VCaP (cell line): Measurements from ENCODE around the gene MRAS.

Experiments
- H3K27ac ChIP-seq: fragments of 450-650 bp; 2 replicates; pipeline ENCODE4 v1.5.1; 2017
- TF ChIP-seq, protein P1 (sequence below): fragments of 450-650 bp; conservative IDR thresholded peaks from 2 replicates; pipeline ENCODE4 v1.5.1; 2017; ENCODE audit warnings: mild to moderate bottlenecking, moderate library complexity

Gene MRAS

DNA sequence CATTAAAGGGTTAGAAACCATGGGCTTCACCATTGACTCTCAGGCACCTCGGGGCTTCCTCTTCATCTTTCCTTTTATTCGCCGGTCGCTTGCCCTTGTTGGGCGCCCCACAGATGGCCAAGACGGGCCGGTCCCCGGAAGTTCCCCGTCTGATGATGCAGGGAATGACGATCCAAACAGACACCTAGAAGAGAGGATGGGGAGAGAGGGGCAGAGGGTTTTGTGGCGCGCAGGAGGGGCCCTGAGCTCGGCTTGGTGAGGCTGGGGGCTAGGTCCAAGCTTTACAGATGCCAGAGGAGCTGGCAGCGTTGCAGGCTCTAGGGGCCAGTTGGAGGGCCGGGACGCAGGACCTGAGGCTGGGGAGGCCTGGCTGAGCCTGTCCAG, 85.5 kb downstream of the MRAS start:
- TF ChIP-seq, protein P1, sequence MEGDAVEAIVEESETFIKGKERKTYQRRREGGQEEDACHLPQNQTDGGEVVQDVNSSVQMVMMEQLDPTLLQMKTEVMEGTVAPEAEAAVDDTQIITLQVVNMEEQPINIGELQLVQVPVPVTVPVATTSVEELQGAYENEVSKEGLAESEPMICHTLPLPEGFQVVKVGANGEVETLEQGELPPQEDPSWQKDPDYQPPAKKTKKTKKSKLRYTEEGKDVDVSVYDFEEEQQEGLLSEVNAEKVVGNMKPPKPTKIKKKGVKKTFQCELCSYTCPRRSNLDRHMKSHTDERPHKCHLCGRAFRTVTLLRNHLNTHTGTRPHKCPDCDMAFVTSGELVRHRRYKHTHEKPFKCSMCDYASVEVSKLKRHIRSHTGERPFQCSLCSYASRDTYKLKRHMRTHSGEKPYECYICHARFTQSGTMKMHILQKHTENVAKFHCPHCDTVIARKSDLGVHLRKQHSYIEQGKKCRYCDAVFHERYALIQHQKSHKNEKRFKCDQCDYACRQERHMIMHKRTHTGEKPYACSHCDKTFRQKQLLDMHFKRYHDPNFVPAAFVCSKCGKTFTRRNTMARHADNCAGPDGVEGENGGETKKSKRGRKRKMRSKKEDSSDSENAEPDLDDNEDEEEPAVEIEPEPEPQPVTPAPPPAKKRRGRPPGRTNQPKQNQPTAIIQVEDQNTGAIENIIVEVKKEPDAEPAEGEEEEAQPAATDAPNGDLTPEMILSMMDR: no peak
- no peak overlapping the region for H3K27ac ChIP-seq

DNA sequence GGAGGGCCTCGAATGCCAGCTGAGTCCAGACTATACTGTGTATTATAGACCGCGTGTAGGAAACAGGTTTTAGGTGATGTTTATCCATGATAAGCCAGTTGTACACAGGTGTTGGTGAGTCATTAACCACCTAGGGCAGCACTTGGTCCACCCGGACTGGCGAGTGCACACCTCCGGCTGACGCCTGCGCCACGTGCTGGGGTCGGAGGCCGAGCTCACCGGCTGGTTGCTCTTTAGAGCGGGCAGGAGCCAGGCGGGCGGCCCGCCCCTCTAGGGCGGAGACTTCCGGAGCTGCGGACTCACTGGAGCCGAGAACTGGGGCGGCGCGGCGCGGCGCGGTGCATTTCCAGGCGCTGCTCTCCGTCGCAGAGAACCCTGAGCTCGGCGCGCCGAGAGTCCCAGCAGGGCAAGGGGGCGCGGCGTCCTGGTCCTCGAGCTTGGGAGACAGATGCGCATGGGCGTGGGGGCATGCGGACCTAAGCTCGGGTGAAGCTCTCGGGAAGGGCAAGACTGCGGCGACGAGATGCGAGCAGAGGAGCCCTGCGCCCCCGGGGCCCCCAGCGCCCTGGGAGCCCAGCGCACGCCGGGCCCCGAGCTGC, 86.0 kb downstream of the MRAS start, which contains the start of gene ESYT3:
TSS of gene ESYT3 (plus strand) at position 341 of the 599 bp plus-strand sequence. CDS start at position 524, 183 bp downstream.
- no peak within 1 kb of the TSS for H3K27ac ChIP-seq
- TF ChIP-seq, protein P1: no peak

DNA sequence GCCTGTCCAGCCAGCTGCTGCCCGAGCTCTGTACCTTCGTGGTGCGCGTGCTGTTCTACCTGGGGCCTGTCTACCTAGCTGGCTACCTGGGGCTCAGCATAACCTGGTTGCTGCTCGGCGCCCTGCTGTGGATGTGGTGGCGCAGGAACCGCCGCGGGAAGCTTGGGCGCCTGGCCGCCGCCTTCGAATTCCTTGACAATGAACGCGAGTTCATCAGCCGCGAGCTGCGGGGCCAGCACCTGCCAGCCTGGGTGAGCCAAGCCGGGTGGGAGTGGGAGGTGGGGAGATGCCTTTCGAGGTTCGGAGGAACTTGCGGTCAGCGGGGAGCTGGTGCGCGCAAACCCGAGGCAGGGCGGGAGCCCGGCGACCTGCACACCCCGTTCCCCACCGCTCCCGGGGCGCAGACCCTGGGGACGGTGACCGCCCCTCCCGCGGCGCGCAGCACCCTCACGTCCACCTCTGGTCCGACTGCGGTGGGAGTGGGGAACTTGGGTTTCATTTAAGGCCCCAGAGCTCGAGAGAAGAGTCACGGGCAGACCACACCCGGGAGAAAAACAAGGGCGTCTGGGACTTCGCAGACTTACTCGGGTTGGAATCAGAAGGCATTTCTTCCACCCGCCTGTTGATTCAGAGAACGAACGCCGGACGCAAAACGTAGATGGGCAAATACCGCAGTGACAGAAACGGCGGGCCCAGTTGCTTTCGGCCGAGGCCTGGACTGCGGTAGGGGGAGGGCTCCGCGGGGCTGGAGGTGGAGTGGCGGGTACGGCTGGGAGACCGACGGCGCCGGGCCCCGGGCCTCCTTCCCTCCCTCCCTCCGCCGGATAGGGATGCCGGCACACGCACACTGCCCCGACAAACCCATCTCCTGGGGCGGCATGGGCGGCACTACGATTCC, 86.7 kb downstream of the MRAS start:
- TF ChIP-seq, protein P1: no peak
- no peak overlapping the region for H3K27ac ChIP-seq

DNA sequence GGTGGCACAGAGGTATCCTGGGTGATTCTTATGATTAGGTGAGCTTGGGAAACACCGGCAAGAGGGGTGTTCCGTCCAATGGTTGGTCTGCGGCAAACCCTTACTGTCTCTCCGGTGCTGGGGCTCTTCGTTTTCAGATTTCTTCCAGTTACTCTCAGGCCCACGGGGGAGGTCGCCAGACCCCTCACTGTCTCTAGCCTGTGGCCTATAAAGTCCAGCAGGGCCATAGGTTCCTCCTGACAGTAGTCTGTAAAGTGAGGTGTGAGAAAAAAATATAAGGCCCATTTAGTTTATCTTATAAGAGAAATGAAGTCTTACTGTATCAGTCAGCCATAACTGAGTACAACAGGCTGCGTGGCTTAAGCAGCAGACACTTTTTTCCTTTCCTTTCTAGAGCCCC, 87.5 kb downstream of the MRAS start:
- no peak overlapping the region for H3K27ac ChIP-seq
- TF ChIP-seq, protein P1: no peak

DNA sequence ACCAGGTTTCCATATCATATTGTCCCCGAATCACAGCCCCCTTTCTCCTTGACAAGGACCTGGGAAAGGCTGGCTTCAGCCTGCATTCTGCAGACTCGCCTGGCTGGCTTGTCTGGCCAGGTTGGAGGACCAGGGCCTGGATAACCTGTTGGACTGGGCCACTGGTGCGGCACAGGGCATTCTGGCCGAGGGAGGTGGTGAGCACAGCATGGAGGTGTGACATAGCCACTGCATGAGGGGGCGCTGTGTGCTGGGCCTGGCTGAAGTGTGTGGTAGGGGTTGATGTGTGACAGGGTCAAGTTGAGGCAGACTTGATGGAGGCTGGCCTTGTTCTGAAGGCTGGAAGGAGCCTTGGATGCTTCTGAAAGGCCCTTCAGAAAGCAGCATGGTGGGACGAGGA, 88.9 kb downstream of the MRAS start:
- TF ChIP-seq, protein P1: no peak
- no peak overlapping the region for H3K27ac ChIP-seq

GRCh38 chr3:138438896-138439295, 90.5 kb downstream of the MRAS start:
- TF ChIP-seq, protein P1: no peak
- no peak overlapping the region for H3K27ac ChIP-seq

DNA sequence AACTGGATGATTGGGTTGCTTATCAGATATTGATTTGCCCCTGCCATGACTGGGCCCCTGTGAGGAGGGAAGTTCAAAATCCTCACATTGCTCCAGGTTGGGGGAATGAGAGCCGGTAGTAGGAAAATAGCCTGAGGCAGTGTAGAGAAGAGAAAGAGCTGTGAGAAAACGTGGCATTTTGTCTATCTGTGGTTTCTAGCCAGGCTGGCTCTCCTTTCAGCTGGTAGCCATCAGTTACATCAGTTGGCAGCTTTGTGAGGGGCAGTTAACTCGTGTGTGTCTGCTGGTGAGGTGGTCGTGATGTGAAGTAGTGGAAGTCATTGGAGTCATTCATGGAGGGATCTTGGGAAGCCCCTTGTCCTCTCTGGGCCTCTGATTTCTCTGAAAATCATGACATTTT, 91.3 kb downstream of the MRAS start:
- TF ChIP-seq, protein P1: no peak
- no peak overlapping the region for H3K27ac ChIP-seq
